Nephron (organoid): ENCODE results near the gene KLHDC10.
"Not testable (repeated sequence)": the region's sequence is repeated elsewhere in the genome, so short reads cannot be mapped to it uniquely, and the experiment has no call there.

Experiments
- H3K27ac Mint-ChIP-seq, 3 experiments: 2 replicates each; pipeline ENCODE4 v1.8.0; 2020; ENCODE audit warnings: mixed read lengths in 3 of 3, mild to moderate bottlenecking in 2 of 3, moderate library complexity in 1 of 3
- H3K27me3 Mint-ChIP-seq: 2 replicates; pipeline ENCODE4 v1.8.0; 2021; ENCODE audit warnings: low read depth, mild to moderate bottlenecking, moderate library complexity, mixed read lengths
- H3K36me3 Mint-ChIP-seq: 2 replicates; pipeline ENCODE4 v1.8.0; 2020; ENCODE audit warnings: low read depth, mixed read lengths
- H3K4me1 Mint-ChIP-seq: 2 replicates; pipeline ENCODE4 v1.8.0; 2020; ENCODE audit warnings: mixed read lengths
- H3K4me3 Mint-ChIP-seq, 3 experiments: 2 replicates each; pipeline ENCODE4 v1.8.0; 2020; ENCODE audit warnings: mild to moderate bottlenecking in 3 of 3, mixed read lengths in 3 of 3, moderate library complexity in 2 of 3
- H3K9me3 Mint-ChIP-seq: 2 replicates; pipeline ENCODE4 v1.8.0; 2020; ENCODE audit warnings: mixed read lengths
- TF ChIP-seq, protein P1 (sequence below), 3 experiments: fragments of 200-600 bp; sonication (generic); IDR thresholded peaks; one replicate each; pipeline ENCODE4 v1.5.0; 2021; ENCODE audit warnings: antibody characterized with exemption in 3 of 3; ENCODE audit not compliant: unreplicated experiment in 3 of 3

The KLHDC10 gene

DNA sequence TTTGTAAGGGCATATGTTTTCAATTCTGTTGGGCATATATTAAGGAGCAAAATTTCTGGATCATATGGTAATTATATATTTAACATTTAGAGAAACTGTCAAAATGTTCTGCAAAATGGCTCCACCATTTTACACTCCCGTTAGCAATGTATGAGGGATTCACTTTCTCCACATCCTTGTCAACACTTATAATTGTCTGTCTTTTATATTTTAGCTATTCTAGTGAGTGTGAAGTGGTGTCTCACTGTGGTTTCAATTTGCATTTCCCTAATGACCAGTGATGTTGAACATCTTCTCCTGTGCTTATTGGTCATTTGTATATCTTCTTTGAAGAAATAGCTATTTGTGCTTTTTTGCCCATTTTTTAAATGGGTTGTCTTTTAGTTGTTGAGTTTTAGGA, 8.1 kb upstream of the KLHDC10 start:
- H3K27me3 Mint-ChIP-seq, result peaks cover 4% of the 10 kb centered on the region
- no peaks in the 10 kb centered on the region for H3K4me1 Mint-ChIP-seq
- H3K27ac Mint-ChIP-seq, result no peak overlapping the region
- no peaks in the 10 kb centered on the region for H3K36me3 Mint-ChIP-seq
- H3K4me3 Mint-ChIP-seq, result no peak overlapping the region
- H3K9me3 Mint-ChIP-seq, result no peaks in the 10 kb centered on the region
- TF ChIP-seq, protein P1, sequence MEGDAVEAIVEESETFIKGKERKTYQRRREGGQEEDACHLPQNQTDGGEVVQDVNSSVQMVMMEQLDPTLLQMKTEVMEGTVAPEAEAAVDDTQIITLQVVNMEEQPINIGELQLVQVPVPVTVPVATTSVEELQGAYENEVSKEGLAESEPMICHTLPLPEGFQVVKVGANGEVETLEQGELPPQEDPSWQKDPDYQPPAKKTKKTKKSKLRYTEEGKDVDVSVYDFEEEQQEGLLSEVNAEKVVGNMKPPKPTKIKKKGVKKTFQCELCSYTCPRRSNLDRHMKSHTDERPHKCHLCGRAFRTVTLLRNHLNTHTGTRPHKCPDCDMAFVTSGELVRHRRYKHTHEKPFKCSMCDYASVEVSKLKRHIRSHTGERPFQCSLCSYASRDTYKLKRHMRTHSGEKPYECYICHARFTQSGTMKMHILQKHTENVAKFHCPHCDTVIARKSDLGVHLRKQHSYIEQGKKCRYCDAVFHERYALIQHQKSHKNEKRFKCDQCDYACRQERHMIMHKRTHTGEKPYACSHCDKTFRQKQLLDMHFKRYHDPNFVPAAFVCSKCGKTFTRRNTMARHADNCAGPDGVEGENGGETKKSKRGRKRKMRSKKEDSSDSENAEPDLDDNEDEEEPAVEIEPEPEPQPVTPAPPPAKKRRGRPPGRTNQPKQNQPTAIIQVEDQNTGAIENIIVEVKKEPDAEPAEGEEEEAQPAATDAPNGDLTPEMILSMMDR (IDR thresholded peaks at IDR 0.05; ENCODE audit: unreplicated experiment in 3 of 3), result no peak

DNA sequence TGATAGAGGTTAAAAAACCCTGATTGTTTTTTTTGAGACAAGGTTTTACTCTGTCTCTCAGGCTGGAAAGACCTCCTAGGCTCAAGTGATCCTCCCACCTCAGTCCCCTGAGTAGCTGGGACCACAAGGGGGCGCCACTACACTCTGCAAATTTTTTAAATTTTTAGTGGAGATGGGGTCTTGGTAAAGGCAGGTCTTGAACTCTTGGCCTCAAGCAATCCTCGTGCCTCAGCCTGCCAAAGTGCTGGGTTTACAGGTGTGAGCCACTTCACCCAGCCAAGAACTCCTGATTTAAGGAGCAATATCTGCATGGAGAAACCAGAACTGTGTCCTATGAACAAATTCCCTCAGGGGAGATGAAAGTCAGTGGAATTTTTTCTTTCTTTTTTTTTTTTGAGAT, 7.3 kb upstream of the KLHDC10 start:
- Mint-ChIP-seq H3K4me3 (no peak overlapping the region), H3K27ac (no peak overlapping the region), H3K9me3 (no peaks in the 10 kb centered on the region), H3K27me3 (peaks cover 4% of the 10 kb centered on the region), H3K36me3 (no peaks in the 10 kb centered on the region), H3K4me1 (no peaks in the 10 kb centered on the region)
- TF ChIP-seq, protein P1 (IDR thresholded peaks at IDR 0.05; ENCODE audit: unreplicated experiment in 3 of 3), result peak; percentile 54 to 59 (median 56)

DNA sequence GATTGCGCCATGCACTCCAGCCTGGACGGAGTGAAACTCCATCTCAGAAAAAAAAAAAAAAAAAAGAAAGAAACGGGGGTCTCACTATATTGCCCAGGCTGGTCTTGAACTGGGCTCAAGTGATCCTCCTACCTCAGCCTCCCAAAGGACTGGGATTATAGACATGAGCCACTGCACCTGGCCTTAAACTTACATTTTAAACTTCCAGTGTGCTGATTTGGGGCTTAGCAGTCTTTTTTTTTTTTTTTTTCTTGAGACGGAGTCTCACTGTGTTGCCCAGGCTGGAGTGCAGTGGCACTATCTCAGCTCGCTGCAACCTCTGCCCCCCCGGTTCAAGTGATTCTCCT, 5.8 kb upstream of the KLHDC10 start:
- H3K27me3 Mint-ChIP-seq, H3K9me3 Mint-ChIP-seq, H3K4me3 Mint-ChIP-seq, H3K36me3 Mint-ChIP-seq, H3K27ac Mint-ChIP-seq, H3K4me1 Mint-ChIP-seq: not testable (repeated sequence)

DNA sequence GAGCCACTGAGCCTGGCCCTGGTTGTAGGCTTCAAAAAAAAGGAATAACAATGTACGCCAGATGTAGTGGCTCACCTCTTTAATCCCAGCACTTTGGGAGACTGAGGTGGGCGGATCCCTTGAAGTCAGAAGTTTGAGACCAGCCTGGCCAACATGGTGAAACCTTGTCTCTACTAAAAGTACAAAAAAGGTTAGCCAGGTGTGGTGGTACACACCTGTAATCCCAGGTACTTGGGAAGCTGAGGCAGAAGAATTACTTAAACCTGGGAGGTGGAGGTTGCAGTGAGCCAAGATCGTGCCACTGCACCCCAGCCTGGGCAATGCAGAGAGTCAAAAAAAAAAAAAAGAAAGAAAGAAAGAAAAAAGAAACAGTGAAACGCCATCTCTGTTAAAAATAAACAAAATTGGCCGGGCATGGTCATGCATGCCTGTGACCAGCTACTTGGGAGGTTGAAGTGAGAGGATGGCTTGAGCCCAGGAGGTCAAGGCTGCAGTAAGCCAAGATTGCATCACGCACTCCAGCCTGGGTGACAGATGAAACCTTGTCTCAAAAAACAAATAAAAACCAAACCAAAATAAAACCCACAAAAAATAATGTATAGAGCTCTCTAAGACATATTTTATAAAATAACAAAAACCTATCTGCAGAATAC, 4.7 kb upstream of the KLHDC10 start:
- H3K27ac Mint-ChIP-seq, result no peak overlapping the region
- no peaks in the 10 kb centered on the region for H3K9me3 Mint-ChIP-seq
- H3K4me1 Mint-ChIP-seq, result peaks cover 10% of the 10 kb centered on the region
- no peak overlapping the region for H3K4me3 Mint-ChIP-seq
- H3K27me3 Mint-ChIP-seq, result no peaks in the 10 kb centered on the region
- no peaks in the 10 kb centered on the region for H3K36me3 Mint-ChIP-seq
- TF ChIP-seq, protein P1 (IDR thresholded peaks at IDR 0.05; ENCODE audit: unreplicated experiment in 3 of 3), result no peak

DNA sequence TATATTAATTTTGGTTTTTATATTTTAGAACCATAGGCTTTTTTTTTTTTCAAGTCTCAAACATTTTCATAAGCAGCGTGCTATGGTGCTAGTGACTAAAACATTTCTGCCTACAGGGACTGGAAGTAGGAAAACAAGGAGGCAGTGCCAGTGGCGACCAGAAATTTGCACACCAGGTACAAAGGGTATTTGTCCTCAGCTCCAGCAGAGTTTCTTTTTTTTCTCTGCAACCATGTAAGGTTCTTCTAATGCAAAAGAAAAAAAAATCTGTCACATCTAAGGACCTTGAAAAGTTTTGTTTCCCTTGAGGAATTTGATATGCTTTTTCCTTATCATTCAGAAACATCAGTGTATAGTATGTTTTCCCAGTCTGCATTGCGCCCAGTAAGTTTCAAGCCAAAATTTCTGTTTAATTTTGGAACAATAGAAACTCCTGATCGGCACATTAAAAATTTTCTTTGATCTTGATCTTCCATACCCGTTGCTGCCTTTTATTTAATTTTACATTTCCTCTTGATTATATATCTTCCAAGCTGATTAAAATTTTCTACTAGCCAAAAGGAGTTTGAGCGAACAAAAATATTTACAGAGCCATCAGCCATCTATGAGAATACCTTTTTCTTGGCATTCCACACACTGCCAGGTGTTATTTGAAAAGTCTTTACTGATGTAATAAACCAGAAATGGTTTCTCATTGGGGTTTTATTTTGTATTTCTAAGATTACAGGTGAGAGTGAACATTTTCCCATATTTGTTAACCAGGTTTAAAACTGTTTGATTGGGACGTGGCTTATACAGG, 956 bp upstream of the KLHDC10 start:
- Mint-ChIP-seq H3K36me3 (peaks cover 9% of the 10 kb centered on the region), H3K9me3 (no peaks in the 10 kb centered on the region), H3K4me1 (peaks cover 37% of the 10 kb centered on the region), H3K4me3 (peak overlapping the region; percentile 93 to 97 (median 95)), H3K27me3 (no peaks in the 10 kb centered on the region), H3K27ac (peak overlapping the region; percentile 70 to 90 (median 84))
- TF ChIP-seq, protein P1 (IDR thresholded peaks at IDR 0.05; ENCODE audit: unreplicated experiment in 3 of 3), result no peak

DNA sequence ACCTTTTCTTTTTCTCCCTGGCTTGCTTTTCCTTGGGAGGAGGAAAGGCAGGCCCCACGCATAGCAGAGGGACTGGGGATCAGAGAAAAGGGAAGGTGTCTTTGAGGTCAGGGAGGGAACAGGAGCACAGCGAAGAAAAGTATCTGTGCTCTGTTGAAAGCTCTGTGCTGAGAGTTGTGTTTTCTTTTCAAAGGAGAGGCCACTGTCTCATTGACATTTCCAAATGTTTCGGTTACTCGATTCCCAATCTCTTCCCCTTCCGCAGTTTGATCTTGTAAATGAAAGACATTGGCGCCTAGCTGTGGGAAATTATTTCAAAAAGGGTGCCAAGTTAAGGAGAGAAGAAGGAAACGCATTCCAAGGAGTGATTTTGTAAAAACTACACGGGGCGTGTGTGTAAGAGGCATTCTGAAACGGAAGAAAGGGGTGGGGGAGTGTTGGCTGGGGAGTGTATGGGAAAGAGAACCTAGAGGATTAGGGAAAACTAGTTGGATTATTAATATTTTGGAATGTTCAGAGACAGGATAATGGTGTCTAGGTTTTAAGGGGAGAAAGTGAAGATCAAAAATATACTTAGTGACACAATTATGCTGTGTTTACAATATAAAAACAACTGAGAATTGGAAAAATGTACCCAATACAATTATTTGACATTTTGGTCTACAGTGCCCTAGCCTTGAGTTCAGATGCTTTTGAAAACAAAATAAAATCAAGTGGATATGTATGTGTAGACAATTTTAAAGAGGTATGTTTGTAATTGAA, 708 bp downstream of the KLHDC10 start:
- Mint-ChIP-seq H3K27me3 (no peaks in the 10 kb centered on the region), H3K9me3 (no peaks in the 10 kb centered on the region), H3K4me3 (peak overlapping the region; percentile 93 to 97 (median 95)), H3K27ac (peak overlapping the region; percentile 70 to 90 (median 78)), H3K36me3 (peaks cover 9% of the 10 kb centered on the region), H3K4me1 (peaks cover 51% of the 10 kb centered on the region)
- TF ChIP-seq, protein P1 (IDR thresholded peaks at IDR 0.05; ENCODE audit: unreplicated experiment in 3 of 3), result no peak
